GM19193 (cell line): ENCODE results near the gene SLC16A13.
A peak's percentile ranks its signal among the peaks of the same experiment; 100 is the strongest.

Experiments used
- POLR2A ChIP-seq: IDR thresholded peaks from 4 replicates; pipeline ENCODE4 v1.6.1; 2011; ENCODE audit not compliant: insufficient read depth, insufficient read length; ENCODE audit errors: extremely low read depth

Gene SLC16A13

DNA sequence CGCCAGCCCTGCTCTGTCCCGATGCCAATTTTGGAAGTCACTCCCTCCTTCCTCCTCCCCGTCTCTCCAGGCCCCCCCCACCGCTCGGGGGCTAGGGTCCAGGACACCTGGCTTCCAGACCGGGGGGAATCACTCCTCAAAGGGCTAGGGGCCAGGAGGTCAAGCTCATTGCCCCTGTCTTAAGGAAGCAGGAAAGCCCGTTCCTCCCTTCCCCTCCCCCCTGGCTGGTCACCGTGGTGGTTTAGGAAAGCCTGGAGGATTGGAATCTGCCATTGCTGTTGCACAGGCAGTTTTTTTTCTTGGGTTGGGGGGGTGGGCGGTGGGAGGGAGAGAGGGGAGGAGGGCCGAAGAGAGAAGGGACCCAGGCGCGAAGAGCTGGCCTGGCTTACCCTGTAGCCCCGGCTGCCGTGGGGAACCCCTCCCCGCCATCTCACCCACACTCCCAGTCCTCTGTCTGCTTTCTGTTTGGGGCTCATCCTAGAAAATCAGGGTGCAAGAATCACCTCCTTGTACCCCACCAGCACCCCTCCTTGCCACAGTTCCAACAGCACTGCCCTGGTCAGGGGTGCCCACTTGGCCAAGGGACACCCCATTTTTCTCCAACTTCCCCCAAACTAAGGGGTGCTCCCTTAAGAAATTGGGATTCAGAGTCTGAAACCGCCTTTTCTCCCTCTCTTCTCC lies 15.8 kb upstream of the SLC16A13 start:
- TF ChIP-seq POLR2A: no peak

DNA sequence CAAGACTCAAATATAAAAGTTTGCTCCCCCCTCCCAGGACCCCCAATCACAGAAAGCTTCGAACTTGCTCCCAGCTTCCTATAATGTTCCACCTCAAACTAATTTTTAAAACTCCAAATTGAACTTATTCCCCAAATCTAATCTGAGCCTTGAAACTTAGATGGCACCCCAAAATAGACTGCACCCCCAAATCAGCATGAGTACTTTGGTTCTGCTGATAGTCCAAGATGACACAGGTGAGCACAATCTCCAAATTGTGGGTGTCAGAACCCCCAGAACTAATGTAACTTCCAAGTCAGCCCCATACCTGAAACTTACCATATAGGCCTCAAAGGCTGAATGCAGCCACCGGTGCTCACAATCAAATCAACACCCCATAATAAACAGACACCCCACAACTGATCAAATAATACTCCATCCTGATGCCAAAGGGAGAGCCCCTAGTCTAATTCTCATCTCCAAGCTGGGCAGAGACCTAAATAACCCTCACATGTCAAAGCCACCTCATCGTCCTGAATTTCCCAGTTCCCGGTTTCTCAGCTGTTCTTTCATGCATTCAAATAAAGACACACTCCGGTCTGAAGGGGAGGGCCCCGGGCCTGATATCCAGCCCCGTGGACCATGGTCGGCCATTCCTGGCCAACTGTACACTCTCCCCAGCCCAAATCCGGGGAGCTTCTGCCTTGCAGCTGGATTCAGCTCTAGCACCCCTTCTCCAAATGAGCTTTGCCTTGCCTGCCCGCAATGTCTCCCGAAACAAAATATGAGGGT lies 14.7 kb upstream of the SLC16A13 start:
- no peak for TF ChIP-seq POLR2A

DNA sequence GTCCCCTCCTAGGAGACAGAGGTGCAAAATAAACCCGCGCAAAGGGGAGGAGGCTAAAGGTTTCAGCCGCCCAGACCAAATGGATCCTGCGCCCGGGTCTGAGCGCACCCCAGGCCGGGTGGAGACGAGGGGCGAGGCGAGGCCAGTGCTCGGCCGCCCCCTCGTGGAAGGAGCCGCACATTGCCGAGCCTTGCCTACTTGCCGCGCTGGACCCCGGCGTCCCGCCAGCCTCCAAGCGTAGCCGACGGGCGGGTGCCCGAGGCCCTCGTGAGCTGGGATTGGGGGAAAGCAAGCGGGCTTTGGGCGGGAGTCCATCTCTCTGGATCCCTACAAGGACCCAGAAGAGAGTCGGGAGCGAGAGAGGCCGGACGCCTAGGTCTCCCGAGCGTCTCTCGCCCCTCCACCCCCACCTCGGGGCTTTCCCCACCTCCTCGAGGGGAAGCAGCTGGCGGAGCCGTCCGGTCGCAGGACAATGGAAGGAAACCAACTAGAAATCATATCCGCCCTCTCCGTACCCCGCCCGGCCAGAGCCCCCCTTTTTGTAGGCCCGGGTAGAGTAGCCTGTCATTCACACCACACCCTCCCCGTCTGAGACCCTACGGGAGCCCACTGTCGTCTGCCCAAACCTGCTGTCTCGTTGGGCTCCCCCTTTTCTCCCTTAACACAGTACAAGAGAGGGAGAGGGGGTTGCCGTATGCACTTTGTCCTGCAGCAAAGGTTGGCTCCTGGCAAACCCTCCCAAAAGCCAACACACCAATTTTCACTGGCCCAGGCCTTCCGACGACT lies 13.6 kb upstream of the SLC16A13 start:
- TF ChIP-seq POLR2A: peak; percentile 37

DNA sequence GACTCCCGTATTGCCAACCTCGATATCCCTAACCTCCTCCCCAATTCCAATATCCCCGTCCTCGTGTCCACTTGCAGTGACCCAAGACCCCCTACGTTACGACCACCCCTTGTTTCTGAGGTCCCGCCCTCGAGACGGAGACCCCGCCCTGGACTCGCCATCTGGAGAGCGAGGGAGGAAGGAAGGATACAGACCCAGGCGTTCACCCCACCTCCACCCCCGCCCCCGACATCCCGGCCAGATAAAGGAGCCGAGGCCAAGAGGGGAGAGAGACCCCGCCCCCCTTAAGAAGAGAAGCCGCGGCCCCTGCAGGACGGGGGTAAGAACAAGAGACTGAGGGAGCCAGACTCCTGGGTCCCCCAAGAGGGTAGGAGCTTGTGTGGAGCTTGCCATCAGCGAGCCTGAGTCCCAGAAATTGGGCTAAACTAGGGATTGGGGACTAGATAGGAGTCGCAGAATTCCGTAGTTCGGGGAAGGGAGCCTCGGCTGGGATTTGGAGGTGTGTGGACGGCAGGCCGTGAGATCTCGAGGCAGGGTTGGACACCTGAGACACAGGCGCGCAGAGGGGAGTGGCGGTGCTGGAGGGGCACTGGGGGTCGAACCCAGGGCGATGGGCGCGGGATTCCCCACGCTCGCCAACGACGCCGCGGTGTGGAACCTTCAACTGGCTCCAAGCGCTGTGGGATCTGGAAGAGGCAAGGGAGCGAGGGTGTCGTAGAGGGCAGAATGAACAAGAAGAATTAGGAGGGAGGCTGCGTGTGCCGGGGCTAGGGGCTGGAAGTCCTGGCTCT lies 12.8 kb upstream of the SLC16A13 start, which contains the start of gene BCL6B:
Gene BCL6B (plus strand): TSS at position 270 of the 791 bp plus-strand sequence. CDS start 622 bp downstream, outside the sequence.
- TF ChIP-seq POLR2A: no peak

DNA sequence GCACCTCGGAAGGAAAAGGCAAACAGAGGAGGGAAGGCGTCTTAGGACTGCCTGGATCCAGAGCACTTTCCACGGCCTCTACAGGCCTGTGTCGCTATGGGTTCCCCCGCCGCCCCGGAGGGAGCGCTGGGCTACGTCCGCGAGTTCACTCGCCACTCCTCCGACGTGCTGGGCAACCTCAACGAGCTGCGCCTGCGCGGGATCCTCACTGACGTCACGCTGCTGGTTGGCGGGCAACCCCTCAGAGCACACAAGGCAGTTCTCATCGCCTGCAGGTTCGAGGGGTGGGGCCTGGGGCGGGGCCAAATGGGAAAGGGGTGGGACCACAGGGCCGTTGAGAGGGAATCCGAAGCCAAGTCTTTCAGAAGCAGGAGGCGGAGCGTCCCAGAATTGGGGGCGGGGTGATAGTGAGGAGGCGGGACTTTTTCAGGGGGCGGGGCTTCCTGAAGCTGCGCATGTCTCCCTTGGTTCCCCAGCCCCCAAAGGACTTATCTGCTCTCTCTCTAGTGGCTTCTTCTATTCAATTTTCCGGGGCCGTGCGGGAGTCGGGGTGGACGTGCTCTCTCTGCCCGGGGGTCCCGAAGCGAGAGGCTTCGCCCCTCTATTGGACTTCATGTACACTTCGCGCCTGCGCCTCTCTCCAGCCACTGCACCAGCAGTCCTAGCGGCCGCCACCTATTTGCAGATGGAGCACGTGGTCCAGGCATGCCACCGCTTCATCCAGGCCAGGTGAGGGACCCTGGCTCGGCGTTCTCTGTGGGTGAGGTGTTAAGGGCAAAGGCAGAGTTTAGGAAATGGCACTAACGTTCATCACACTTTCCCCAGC lies 12.0 kb upstream of the SLC16A13 start:
- peak; percentile 36 for TF ChIP-seq POLR2A

DNA sequence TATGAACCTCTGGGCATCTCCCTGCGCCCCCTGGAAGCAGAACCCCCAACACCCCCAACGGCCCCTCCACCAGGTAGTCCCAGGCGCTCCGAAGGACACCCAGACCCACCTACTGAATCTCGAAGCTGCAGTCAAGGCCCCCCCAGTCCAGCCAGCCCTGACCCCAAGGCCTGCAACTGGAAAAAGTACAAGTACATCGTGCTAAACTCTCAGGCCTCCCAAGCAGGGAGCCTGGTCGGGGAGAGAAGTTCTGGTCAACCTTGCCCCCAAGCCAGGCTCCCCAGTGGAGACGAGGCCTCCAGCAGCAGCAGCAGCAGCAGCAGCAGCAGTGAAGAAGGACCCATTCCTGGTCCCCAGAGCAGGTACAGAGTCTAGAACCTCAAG lies 11.4 kb upstream of the SLC16A13 start:
- TF ChIP-seq POLR2A: no peak

DNA sequence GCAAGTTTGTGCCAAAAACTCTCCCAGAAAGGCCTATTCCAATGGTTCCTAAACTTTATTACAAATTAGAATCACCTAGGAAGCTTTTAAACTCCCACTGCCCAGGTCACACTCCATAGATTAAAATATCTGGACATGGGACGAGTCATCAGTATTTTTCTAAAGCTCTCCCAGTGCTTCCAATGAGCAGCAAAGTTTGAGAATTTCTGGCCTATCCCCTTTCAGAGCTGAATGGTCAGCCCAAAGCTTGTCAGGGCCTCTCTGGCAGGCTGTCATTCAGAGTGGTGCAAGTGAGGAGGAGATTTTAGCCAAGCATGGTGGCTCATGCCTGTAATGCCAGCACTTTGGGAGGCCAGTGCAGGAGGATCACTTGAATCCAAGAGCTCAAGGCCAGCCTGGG lies 10.6 kb upstream of the SLC16A13 start:
- no peak for TF ChIP-seq POLR2A

DNA sequence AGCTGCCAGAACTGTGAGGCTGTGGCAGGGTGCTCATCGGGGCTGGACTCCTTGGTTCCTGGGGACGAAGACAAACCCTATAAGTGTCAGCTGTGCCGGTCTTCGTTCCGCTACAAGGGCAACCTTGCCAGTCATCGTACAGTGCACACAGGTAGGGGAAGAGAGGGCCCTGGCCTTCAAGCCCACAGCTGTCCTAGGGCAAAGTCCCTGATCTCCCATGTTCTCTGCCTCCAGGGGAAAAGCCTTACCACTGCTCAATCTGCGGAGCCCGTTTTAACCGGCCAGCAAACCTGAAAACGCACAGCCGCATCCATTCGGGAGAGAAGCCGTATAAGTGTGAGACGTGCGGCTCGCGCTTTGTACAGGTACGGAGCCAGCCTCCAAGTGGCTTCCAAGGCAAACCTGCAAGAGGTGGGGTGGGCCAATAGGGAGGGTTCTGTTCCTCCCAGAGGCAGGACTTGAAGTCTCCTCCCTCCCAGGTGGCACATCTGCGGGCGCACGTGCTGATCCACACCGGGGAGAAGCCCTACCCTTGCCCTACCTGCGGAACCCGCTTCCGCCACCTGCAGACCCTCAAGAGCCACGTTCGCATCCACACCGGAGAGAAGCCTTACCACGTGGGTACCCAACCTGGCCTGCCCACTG lies 9.2 kb upstream of the SLC16A13 start:
- TF ChIP-seq POLR2A: no peak

DNA sequence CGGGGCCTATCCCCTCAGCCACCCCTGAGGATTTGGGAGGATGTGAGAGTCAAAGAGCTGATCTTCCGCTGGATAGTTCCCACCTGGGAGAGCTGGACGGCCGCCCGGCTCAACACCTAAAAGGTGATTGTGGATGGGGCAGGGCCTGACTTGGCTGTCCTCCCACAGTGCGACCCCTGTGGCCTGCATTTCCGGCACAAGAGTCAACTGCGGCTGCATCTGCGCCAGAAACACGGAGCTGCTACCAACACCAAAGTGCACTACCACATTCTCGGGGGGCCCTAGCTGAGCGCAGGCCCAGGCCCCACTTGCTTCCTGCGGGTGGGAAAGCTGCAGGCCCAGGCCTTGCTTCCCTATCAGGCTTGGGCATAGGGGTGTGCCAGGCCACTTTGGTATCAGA lies 8.5 kb upstream of the SLC16A13 start:
- no peak for TF ChIP-seq POLR2A

DNA sequence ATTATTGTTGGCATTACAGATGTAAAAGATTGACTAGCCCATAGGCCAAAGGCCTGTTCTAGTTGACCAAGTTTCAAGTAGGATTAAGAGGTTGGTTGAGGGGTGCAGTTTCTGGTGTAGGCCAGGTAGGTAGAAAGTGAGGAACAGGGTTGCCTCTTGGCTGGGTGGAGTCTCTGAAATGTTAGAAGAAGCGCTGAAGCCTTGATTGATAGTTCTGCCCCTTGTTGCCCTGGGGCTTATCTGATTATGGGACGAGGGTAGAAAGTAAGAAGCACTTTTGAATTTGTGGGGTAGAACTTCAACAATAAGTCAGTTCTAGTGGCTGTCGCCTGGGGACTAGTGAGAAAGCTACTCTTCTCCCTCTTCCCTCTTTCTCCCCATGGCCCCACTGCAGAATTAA lies 6.7 kb upstream of the SLC16A13 start:
- TF ChIP-seq POLR2A: no peak

DNA sequence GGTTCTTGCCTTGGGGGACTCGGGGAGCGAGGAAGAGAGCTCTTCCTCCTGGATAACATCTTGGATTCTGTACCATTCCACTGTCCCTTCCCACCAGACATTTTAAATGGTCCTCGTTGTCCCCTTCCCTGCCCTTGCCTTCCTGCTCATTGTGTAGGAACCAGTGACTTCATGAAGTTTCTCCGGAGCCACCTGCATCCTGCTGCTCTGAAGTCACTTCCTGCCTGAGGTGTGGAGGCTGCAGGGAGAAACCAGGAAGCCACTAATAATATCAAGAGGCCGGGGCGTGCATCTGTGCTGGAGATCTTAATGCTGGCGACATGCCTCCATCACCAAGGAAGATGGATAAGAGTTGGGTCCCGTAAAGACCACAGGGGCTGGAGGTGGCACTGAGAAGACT lies 6.2 kb upstream of the SLC16A13 start:
- TF ChIP-seq POLR2A: peak; percentile 34

DNA sequence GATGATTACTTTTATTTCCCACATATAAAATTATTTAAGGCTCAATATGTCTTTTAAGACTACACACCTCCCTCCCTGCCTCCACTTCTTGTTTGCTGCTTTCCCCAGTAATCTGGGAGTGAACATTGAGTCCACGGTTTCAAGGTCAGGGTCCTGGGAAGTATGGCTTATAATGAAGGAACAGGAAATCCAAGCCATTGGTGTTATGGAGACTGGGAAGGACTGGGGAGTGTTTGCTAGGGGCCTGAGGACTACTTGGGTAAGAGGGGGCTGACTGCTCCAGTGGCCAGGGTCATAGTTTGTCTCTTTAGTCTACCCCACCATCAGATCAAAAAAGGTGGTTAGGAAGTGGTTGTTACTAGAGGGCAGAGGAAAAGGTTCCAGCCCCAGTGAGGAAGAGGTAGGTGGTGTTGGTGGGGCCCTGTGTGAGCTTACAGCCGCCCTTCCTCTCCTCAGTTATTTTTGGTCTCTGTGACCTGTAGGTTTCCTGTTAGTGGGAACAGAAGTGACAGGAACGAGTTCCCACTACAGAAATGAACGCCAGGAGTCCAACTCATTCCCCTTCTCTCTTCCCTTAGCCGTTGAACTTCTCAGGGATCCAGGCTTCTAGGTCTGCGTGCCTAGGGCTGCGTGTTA lies 742 bp upstream of the SLC16A13 start:
- TF ChIP-seq POLR2A: no peak

DNA sequence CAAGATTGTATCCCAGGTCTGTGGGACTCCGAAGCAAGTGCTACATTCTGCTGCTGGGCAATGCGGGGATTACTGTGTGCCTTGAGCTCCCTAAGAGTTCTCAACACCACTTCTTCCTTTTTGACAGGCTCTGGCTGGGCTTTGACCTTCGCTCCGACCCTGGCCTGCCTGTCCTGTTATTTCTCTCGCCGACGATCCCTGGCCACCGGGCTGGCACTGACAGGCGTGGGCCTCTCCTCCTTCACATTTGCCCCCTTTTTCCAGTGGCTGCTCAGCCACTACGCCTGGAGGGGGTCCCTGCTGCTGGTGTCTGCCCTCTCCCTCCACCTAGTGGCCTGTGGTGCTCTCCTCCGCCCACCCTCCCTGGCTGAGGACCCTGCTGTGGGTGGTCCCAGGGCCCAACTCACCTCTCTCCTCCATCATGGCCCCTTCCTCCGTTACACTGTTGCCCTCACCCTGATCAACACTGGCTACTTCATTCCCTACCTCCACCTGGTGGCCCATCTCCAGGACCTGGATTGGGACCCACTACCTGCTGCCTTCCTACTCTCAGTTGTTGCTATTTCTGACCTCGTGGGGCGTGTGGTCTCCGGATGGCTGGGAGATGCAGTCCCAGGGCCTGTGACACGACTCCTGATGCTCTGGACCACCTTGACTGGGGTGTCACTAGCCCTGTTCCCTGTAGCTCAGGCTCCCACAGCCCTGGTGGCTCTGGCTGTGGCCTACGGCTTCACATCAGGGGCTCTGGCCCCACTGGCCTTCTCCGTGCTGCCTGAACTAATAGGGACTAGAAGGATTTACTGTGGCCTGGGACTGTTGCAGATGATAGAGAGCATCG lies 2.4 kb downstream of the SLC16A13 start:
- no peak for TF ChIP-seq POLR2A

DNA sequence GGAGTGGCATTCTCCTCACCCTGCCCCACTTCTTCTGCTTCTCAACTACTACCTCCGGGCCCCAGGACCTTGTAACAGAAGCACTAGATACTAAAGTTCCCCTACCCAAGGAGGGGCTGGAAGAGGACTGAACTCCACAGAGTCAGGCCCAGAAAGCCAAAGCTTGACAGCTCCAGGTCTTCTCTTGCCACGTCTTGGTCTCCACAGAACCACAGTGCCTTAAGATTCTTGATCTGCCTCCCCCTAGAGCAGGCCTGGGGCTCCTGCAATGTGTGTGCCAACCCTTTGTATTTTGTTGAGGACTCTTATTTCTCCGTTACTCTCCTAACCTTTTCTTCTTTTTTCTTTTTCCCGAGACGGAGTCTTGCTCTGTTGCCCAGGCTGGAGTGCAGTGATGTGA lies 4.0 kb downstream of the SLC16A13 start:
- TF ChIP-seq POLR2A: no peak
